Right forelimb (tissue), 1 donor: ENCODE measurements around the gene TREML2.
"Not testable (repeated sequence)": the region's sequence is repeated elsewhere in the genome, so short reads cannot be mapped to it uniquely, and the experiment has no call there.

Source experiments
- DNase-seq: peaks from one replicate; pipeline ENCODE4 v3.0.0-alpha.2; 2018

The TREML2 gene, protein sequence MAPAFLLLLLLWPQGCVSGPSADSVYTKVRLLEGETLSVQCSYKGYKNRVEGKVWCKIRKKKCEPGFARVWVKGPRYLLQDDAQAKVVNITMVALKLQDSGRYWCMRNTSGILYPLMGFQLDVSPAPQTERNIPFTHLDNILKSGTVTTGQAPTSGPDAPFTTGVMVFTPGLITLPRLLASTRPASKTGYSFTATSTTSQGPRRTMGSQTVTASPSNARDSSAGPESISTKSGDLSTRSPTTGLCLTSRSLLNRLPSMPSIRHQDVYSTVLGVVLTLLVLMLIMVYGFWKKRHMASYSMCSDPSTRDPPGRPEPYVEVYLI

DNA sequence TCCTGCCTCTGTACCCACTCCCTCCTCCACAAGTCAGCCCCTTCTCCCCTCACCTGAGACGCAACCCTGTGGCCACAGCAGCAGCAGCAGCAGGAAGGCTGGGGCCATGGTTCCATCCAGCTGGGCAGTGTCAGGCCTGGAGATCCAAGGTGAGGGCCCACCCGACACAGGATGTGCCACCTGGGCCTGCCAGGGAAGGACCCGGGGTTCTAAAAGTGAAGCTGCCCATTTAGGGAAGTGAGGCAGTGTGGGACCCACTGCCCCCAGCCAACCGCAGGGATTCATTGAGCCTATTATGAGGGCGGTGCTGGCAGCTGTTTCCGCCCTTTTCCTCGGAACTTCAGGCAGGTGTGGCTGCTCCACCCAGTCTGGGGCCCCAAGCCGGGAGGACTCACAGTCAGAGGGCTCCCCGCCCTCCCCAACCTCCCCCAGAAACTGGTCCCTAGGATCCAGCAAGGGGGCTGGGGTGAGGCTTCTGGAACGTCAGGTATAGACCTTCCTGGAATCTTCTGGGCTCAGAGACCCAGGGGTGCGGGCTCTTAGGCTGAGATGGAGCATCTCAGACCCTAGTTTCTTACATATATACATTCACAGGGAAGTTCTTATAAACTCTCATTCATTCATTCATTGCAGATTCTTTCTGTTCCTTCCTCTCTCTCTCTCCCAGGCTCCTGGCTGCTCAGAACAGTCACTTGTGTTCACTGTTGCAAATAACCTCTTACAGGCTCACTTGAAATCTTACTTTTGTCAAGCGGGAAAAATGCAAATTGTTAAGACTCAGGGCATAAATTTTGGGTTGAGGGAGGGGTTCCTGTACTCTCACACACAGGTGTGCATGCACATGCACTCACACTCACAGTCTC is at the start of gene TREML2:
TREML2 (minus strand) TSS at position 249 of the 863 bp plus-strand sequence; CDS start at position 108, 141 bp downstream.
- DNase-seq, result no peak

DNA sequence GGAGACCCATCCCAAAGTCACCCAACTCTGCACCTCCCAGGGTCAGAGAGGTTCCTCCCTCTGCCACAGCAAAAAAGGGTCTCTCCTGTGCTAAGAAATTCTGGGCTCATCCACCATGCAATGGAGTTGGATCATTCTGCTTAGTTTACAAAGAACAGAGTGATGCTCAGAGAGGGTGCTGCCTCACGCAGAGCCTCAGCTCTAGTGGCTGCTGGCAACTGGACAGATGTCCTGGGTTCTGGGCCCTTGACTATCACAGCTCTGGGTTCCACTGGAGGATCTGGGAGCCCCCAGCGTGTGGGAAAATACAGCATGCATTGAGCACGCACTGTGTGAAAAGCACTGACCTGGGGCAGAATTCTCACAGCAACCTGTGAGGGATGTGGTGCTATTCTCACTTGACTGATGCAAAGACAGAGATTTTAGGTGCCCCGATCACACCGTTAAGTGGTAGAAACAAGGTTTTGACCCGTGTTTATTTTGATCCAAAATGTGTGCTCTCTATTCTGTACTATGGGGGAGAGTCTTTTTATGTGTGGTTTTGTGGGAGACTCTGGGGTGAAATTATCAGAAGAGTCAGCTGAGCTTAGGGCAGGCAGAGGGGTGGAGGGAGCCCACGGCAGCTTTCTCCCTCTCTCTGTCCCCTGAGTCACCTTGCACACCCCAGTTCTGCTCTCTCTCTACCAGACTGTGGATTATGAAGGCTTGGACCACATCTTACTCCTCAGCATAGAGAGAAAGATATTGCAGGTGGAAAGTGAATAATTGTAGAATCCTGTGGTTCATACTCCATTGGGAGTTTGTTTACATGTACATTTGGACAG is 47.1 kb upstream of the TREML2 start:
- DNase-seq, result no peak

DNA sequence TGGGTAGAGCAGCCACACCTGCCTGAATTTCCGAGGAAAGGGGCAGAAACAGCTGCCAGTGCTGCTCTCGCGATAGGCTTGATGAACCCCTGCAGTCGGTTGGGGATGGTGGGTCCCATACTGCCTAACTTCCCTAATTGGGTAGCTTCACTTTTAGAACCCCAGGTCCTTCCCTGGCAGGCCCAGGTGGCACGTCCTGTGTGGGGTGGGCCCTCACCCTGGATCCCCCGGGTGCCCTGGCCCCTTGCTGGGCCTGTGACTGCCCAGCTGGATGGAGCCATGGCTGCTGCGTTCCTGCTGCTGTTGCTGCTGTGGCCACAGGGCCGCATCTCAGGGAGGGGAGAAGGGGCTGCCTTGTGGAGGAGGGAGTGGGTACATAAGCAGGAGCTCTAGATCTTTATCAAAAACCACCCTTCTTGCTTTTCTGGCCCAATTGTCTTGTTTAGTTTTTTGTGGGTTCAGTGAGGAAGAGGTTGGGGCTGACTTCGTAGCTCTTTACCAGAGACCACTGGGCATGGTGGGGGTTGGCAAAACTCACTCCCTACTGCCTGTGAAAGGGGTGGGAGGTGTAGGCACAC is 46.4 kb upstream of the TREML2 start:
- DNase-seq, result no peak

- not testable (repeated sequence) for DNase-seq
Observed at GRCh38 chr6:41246529-41246928, 45.6 kb upstream of the TREML2 start.

- no peak for DNase-seq
Observed at GRCh38 chr6:41239467-41240159, 38.7 kb upstream of the TREML2 start.

DNA sequence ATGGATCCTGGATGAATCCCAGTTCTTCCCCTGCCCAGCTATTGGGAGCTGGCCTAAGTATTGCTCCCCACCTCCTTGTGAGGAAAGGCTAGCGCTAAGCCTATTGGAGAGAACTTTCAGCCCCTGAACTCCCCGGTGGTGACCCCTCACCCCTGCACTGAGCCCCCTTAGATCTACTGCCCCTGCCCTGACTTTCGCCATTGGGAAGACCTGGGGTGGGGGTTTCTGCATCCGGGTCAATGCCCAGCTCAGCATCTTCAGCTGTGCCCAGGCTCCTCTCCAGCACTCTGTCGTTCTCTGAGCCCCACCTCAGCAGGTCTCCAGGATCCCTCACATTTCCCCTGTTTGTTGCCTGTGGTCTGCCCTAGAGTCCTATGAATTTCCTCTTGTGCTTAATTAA is 36.2 kb upstream of the TREML2 start:
- no peak for DNase-seq

- DNase-seq, result no peak
Observed at GRCh38 chr6:41236276-41236675, 35.3 kb upstream of the TREML2 start.

- no peak for DNase-seq
Observed at GRCh38 chr6:41232667-41233066, 31.7 kb upstream of the TREML2 start.

- DNase-seq, result no peak
Observed at GRCh38 chr6:41231246-41231645, 30.3 kb upstream of the TREML2 start.

DNA sequence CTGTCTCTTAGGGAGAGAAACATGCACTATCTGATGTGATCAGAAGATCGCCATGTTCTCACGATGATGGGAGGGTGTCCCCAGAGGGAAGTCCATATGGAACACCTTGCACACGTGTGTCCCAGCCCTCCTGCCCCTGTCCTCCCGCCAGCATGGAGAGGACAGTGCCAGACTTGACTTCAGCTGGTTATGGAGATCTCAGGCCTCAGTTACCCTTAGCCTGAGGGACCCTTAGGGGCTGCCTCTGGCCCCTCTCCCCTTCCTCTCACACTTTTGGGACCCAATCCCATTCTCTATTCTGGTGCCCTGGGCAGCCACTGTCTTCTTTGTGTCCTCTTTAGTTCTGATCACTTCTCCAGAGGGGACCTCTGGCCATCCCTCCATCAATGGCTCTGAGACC is 28.8 kb upstream of the TREML2 start:
- DNase-seq, result no peak

GRCh38 chr6:41228616-41229015 is 27.7 kb upstream of the TREML2 start:
- DNase-seq, result no peak

DNA sequence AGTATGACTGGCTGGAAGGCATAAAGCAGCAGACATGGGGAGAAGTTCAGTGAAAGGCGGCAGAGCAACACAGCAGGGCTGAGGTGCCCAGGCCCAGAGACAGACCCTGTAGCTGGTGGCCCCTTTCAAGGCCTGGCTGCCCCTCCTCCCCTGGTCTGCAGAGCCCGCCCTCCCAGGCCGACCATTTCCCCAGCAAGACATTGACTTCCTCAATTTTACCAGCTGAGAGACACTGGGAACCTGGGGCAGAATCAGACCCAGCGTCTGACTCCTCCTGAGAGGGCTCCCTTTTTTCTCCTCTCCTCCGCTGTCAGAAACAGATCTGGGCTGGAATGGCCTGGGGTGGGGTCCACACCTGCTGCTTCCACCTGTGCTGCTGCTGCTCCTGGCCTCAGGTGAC is 27.1 kb upstream of the TREML2 start, which contains the start of gene TREML4:
TREML4 (plus strand) TSS at position 254 of the 400 bp plus-strand sequence; CDS start at position 333, 79 bp downstream.
- no peak for DNase-seq

- DNase-seq, result no peak
Observed at GRCh38 chr6:41226752-41227151, 25.8 kb upstream of the TREML2 start.

DNA sequence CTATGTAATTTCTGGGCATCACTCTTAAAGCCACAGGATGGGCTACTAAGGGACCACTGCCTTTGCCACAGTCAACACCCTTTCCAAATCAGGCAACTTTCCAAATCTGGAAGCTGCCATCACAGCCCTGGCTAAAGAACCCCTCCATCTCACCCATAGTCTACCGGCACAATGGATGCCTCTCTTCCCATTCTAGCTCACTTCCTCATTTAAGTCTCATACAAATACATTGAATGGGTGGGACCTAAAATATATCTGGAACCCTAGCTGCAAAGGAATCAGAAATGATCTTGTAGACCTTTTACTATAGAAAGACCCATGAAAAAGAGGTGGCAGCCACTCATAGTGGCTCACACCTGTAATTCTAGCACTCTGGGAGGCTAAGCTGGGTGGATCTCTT is 23.9 kb upstream of the TREML2 start:
- DNase-seq, result no peak

GRCh38 chr6:41222513-41222912 is 21.6 kb upstream of the TREML2 start:
- DNase-seq, result no peak

- no peak for DNase-seq
Observed at GRCh38 chr6:41222045-41222444, 21.1 kb upstream of the TREML2 start.

DNA sequence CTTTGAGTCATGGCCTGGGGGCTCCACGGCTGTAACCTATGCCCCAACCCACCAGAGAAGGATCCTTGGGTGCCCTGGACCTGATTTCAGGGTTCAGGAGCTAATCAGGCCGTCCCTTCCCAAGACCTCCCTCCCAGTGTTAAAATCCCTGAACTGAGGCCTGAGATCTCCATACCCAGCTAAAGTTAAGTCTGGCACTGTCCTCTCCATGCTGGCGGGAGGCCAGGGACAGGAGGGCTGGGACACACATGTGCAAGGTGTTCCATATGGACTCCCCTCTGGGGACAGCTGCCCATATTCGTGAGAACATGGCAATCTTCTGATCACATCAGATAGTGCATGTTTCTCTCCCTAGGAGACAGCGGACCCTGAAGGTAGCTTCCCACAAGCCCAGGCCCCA is 15.7 kb upstream of the TREML2 start:
- no peak for DNase-seq

DNA sequence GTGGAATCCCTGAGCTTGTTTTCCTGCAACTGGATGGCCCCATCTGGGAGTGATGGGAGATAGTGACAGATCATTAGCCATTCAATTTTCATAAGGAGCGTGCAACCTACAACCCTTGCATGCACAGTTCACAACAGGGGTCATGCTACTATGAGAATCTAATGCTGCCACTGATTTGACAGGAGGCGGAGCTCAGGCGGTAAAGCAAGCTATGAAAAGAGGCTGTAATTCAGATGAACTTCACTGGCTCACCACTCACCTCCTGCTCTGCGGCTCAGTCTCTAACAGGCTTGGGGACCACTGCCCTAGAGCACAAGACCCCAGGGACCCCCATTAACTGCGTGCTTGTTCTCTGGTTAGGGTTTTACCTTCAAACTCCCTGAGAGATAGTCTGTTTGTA is 14.8 kb upstream of the TREML2 start:
- DNase-seq, result no peak

DNA sequence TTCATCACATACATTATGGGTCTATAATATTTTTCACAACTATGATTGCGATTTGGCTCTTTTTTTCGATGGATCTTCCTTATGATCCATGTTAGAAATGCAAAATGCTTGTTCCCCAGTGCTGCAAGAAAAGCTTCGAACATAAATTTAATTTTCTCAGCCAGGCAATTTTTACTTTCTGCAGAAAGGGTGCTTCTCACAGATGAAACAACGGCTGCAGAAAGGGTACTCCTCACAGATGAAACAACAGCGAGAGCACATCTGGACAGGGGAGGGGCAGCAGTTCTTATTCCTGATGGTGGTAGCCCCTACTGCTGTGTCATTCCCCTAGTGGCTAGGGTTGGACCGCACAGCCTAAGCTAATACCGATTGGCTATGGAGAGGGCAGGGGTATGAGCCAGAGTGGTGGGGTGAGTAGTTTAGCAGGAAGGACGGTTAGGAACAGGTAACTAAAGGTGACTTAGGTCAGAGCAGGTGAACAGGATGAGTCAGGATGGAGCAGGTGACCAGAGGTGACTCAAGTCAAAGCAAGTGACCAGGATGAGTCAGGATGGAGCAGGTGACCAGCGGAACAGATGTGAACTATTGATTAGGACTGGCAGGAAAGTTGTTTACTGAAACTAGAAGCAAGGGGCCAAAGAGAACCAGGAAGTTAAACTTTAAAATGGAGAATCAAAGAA is 13.8 kb upstream of the TREML2 start:
- DNase-seq, result no peak

GRCh38 chr6:41209547-41210320 is 8.8 kb upstream of the TREML2 start:
- no peak for DNase-seq
